PC-3 (cell line): Measurements from ENCODE around the gene DDX54.

Source experiments
- CTCF ChIP-seq: fragments of 300-600 bp; sonication (generic); conservative IDR thresholded peaks from 2 replicates; pipeline ENCODE4 v1.5.1; 2017; ENCODE audit warnings: antibody characterized with exemption, low read depth, mild to moderate bottlenecking, low read length
- EZH2 ChIP-seq: fragments of 300-600 bp; sonication (generic); IDR thresholded peaks from one replicate; pipeline ENCODE4 v1.6.1; 2017; ENCODE audit warnings: antibody characterized with exemption, mild to moderate bottlenecking, low read length; ENCODE audit not compliant: unreplicated experiment
- EZH2phosphoT487 ChIP-seq: fragments of 300-600 bp; sonication (generic); IDR thresholded peaks from 2 replicates; pipeline ENCODE4 v1.6.1; 2018; ENCODE audit warnings: mild to moderate bottlenecking, antibody characterized with exemption, low read length, borderline replicate concordance

GRCh38 chr12:113189361-113189760 is 4.1 kb upstream of the DDX54 start:
- TF ChIP-seq CTCF (no peak), EZH2 (no peak), EZH2phosphoT487 (no peak)
